HG03108 (cell line): ENCODE results near the gene NPIPB8.
A peak's percentile ranks its signal among the peaks of the same experiment; 100 is the strongest.
"Not testable (repeated sequence)": the region's sequence is repeated elsewhere in the genome, so short reads cannot be mapped to it uniquely, and the experiment has no call there.

ENCODE experiments used
- ATAC-seq: cut with Tn5 transposase; IDR thresholded peaks from one replicate; pipeline ENCODE4 v1.9.1; 2021; ENCODE audit warnings: moderate library complexity; ENCODE audit not compliant: unreplicated experiment

The NPIPB8 gene

GRCh38 chr16:28606291-28607115 lies 31.4 kb upstream of the NPIPB8 start:
- ATAC-seq, result no peak

GRCh38 chr16:28607116-28607623 lies 30.7 kb upstream of the NPIPB8 start:
- no peak for ATAC-seq

GRCh38 chr16:28607681-28608495 lies 30.0 kb upstream of the NPIPB8 start:
- ATAC-seq, result not testable (repeated sequence)

GRCh38 chr16:28608496-28608808 lies 29.4 kb upstream of the NPIPB8 start:
- not testable (repeated sequence) for ATAC-seq

- not testable (repeated sequence) for ATAC-seq
Observed at GRCh38 chr16:28608867-28609596, 28.8 kb upstream of the NPIPB8 start.

GRCh38 chr16:28609631-28610594 lies 28.0 kb upstream of the NPIPB8 start, which contains the start of gene SULT1A1:
Gene SULT1A1, minus strand, starts transcription at chr16:28610044. Its CDS starts 1,189 bp downstream, at chr16:28608855.
- ATAC-seq, result no peak

GRCh38 chr16:28610595-28611191 lies 27.2 kb upstream of the NPIPB8 start:
- ATAC-seq, result no peak

- peak; percentile 65 for ATAC-seq
Observed at GRCh38 chr16:28612359-28613280, 25.2 kb upstream of the NPIPB8 start.

GRCh38 chr16:28613912-28614311 lies 24.0 kb upstream of the NPIPB8 start:
- ATAC-seq, result not testable (repeated sequence)

- ATAC-seq, result not testable (repeated sequence)
Observed at GRCh38 chr16:28614561-28614960, 23.3 kb upstream of the NPIPB8 start.

- ATAC-seq, result not testable (repeated sequence)
Observed at GRCh38 chr16:28615486-28616223, 22.2 kb upstream of the NPIPB8 start.

GRCh38 chr16:28616224-28616577 lies 21.7 kb upstream of the NPIPB8 start:
- not testable (repeated sequence) for ATAC-seq

- no peak for ATAC-seq
Observed at GRCh38 chr16:28616636-28617035, 21.2 kb upstream of the NPIPB8 start.

- ATAC-seq, result no peak
Observed at GRCh38 chr16:28617874-28618273, 20.0 kb upstream of the NPIPB8 start.

GRCh38 chr16:28620316-28620715 lies 17.5 kb upstream of the NPIPB8 start:
- ATAC-seq, result not testable (repeated sequence)

- no peak for ATAC-seq
Observed at GRCh38 chr16:28621481-28622155, 16.2 kb upstream of the NPIPB8 start.

- ATAC-seq, result not testable (repeated sequence)
Observed at GRCh38 chr16:28622532-28623171, 15.2 kb upstream of the NPIPB8 start.
